Keratinocyte (primary cell): ENCODE results near the gene CACNG7.

ENCODE experiments used
- EZH2 ChIP-seq: IDR thresholded peaks from one replicate; pipeline ENCODE4 v1.6.1; 2012; ENCODE audit warnings: inconsistent platforms, mild to moderate bottlenecking, low read length, moderate library complexity
- TF ChIP-seq, protein P1 (sequence below), 3 experiments: IDR thresholded peaks in 1 of 3; conservative IDR thresholded peaks in 1 of 3; optimal IDR thresholded peaks in 1 of 3; 2 replicates in 2 of 3; 3 replicates in 1 of 3; pipeline versions ENCODE3 to v1.5.1; 2011; ENCODE audit warnings: low read length in 3 of 3, mild to moderate bottlenecking in 3 of 3, moderate library complexity in 2 of 3, control low read depth in 1 of 3, inconsistent platforms in 1 of 3; ENCODE audit not compliant: insufficient read depth in 2 of 3; ENCODE audit errors: extremely low read depth in 1 of 3

DNA sequence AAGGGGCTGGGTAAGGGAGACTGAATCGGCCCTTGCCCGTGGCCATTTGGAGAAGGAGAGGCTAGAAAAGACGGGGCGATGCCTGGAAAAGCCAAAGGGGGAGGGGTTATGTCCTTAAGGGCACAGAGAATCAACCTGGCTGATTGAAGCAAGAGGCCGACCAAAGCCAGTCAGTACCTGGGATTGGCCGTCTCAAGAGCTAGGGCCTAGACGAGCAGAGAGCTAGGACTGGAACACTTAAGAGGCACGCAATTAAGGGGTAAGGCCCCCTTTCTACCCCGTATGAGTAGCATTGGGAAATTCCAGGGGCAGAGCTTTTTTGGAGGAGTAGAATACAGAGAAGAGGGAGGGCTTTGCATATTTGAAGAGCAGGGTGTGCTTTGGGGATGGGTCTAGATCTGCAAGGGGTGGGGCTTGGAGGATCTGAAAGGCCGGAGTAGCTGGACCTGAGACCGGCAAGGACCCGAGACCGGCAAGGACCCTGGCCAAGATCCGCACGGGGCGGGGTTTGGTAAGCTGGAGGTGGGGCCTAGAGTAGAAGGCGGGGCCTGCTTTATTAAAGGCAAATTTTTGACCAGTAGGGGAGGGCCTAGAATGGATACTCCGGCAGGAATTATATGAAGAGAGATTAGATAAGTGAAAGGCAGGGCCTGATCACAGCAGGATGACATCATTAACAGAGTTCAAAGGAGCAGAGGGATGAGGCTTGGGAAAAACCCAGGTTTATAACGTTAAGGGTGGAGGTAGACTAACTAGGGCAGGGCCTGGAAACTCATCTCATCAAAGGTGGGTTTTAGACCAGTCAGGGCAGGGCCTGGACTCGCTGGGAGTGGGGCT, 71.7 kb downstream of the CACNG7 start:
- TF ChIP-seq, protein P1, sequence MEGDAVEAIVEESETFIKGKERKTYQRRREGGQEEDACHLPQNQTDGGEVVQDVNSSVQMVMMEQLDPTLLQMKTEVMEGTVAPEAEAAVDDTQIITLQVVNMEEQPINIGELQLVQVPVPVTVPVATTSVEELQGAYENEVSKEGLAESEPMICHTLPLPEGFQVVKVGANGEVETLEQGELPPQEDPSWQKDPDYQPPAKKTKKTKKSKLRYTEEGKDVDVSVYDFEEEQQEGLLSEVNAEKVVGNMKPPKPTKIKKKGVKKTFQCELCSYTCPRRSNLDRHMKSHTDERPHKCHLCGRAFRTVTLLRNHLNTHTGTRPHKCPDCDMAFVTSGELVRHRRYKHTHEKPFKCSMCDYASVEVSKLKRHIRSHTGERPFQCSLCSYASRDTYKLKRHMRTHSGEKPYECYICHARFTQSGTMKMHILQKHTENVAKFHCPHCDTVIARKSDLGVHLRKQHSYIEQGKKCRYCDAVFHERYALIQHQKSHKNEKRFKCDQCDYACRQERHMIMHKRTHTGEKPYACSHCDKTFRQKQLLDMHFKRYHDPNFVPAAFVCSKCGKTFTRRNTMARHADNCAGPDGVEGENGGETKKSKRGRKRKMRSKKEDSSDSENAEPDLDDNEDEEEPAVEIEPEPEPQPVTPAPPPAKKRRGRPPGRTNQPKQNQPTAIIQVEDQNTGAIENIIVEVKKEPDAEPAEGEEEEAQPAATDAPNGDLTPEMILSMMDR (optimal IDR thresholded peaks at IDR 0.05 in 1 of 3, IDR thresholded peaks at IDR 0.05 in 1 of 3, conservative IDR thresholded peaks at IDR 0.05 in 1 of 3; ENCODE audit: extremely low read depth in 1 of 3, insufficient read depth in 2 of 3, low read length in 3 of 3) = no peak
- no peak for TF ChIP-seq EZH2
